HepG2 (cell line): ENCODE measurements around the gene PLXND1.

ENCODE experiments used
- ATF6 ChIP-seq: sonication (generic); formaldehyde crosslinking; conservative IDR thresholded peaks from 2 replicates; pipeline ENCODE4 v1.4.0; 2020; ENCODE audit warnings: missing genetic modification reagents
- CREM ChIP-seq, 2 experiments: sonication (generic) in 1 of 2; formaldehyde crosslinking in 1 of 2; IDR thresholded peaks; 2 replicates each; pipeline versions ENCODE4 v1.4.0 to v1.6.1; 2016 to 2020; ENCODE audit warnings: antibody characterized with exemption in 1 of 2, mild to moderate bottlenecking in 1 of 2, missing genetic modification reagents in 1 of 2
- FOXM1 ChIP-seq: sonication (generic); formaldehyde crosslinking; IDR thresholded peaks from 2 replicates; pipeline ENCODE4 v1.5.0; 2020; ENCODE audit warnings: missing genetic modification reagents
- IRF1 ChIP-seq: sonication (generic); formaldehyde crosslinking; IDR thresholded peaks from 2 replicates; pipeline ENCODE4 v1.4.0; 2020; ENCODE audit warnings: low read depth, mild to moderate bottlenecking, missing genetic modification reagents
- MEF2D ChIP-seq: sonication (generic); formaldehyde crosslinking; IDR thresholded peaks from 2 replicates; pipeline ENCODE4 v1.5.1; 2020; ENCODE audit warnings: mild to moderate bottlenecking, missing genetic modification reagents
- SOX6 ChIP-seq, 2 experiments: fragments of 450-650 bp in 1 of 2; sonication (generic) in 1 of 2; formaldehyde crosslinking in 1 of 2; IDR thresholded peaks; 2 replicates each; pipeline versions ENCODE4 v1.4.0 to v1.6.1; 2017 to 2020; ENCODE audit warnings: antibody characterized with exemption in 1 of 2, mild to moderate bottlenecking in 1 of 2, missing genetic modification reagents in 1 of 2
- SRY ChIP-seq: sonication (generic); formaldehyde crosslinking; IDR thresholded peaks from 2 replicates; pipeline ENCODE4 v1.8.0; 2022; ENCODE audit warnings: mild to moderate bottlenecking, missing genetic modification reagents
- SUZ12 ChIP-seq: fragments of 150-350 bp; IDR thresholded peaks from 2 replicates; pipeline ENCODE4 v1.6.1; 2014; ENCODE audit warnings: low read depth, low read length
- THRA ChIP-seq: sonication (generic); formaldehyde crosslinking; IDR thresholded peaks from 2 replicates; pipeline ENCODE4 v1.4.0; 2020; ENCODE audit warnings: missing genetic modification reagents, borderline replicate concordance
- ZBTB2 ChIP-seq: sonication (generic); formaldehyde crosslinking; IDR thresholded peaks from 2 replicates; pipeline ENCODE4 v1.8.0; 2022; ENCODE audit warnings: low read depth, missing genetic modification reagents
- ZNF3 ChIP-seq: IDR thresholded peaks from 2 replicates; pipeline ENCODE4 v1.7.0; 2017; ENCODE audit warnings: inconsistent platforms
- ZNF704 ChIP-seq: sonication (generic); formaldehyde crosslinking; IDR thresholded peaks from 2 replicates; pipeline ENCODE4 v1.8.1; 2023; ENCODE audit warnings: mild to moderate bottlenecking, inconsistent platforms, moderate library complexity, missing genetic modification reagents, borderline replicate concordance

GRCh38 chr3:129622226-129622874 lies 15.9 kb upstream of the PLXND1 start:
- no peak for TF ChIP-seq ZBTB2
- no peak for TF ChIP-seq THRA (CRISPR knock-in tag)
- no peak for TF ChIP-seq SOX6 (IDR thresholded peaks at IDR 0.05)
- no peak for TF ChIP-seq SOX6 (CRISPR knock-in tag; IDR thresholded peaks at IDR 0.05)
- no peak for TF ChIP-seq ZNF704 (CRISPR knock-in tag)
- TF ChIP-seq MEF2D (CRISPR knock-in tag): no peak
- no peak for TF ChIP-seq ZNF3 (CRISPR knock-in tag)
- TF ChIP-seq FOXM1 (CRISPR knock-in tag): no peak
- TF ChIP-seq ATF6 (CRISPR knock-in tag): no peak
- TF ChIP-seq SRY (CRISPR knock-in tag): no peak
- no peak for TF ChIP-seq SUZ12
- no peak for TF ChIP-seq CREM (IDR thresholded peaks at IDR 0.05)
- no peak for TF ChIP-seq CREM (CRISPR knock-in tag; IDR thresholded peaks at IDR 0.05)
- TF ChIP-seq IRF1: no peak
